ENCODE data around the gene GUK1. TPM values are rescaled to one million over a fixed set of nuclear protein-coding genes. Genes with fewer than 3 reads are reported as not detected.

The GUK1 gene
- total RNA-seq, 1 donor from 2014 or later: 115 TPM

- no peak for DNase-seq (ENCODE audit: low read depth, low spot score)
- H3K27me3 Mint-ChIP-seq (ENCODE audit: low read depth): no peaks in the 10 kb centered on the region
- H3K27ac Mint-ChIP-seq (ENCODE audit: unreplicated experiment): no peak overlapping the region
- TF ChIP-seq CTCF (conservative IDR thresholded peaks at IDR 0.05): no peak
- peak overlapping the region; percentile 65 for H3K4me3 Mint-ChIP-seq
- H3K9me3 Mint-ChIP-seq: peaks cover 11% of the 10 kb centered on the region
- peaks cover 18% of the 10 kb centered on the region for H3K4me1 Mint-ChIP-seq
- H3K36me3 Mint-ChIP-seq (ENCODE audit: low read depth): peaks cover 44% of the 10 kb centered on the region
Observed at GRCh38 chr1:228094432-228095016, 45.6 kb upstream of the GUK1 start.

- DNase-seq (ENCODE audit: low read depth, low spot score): no peak
- TF ChIP-seq CTCF (conservative IDR thresholded peaks at IDR 0.05): no peak
- no peak overlapping the region for H3K27ac Mint-ChIP-seq (ENCODE audit: unreplicated experiment)
- H3K4me1 Mint-ChIP-seq: peaks cover 14% of the 10 kb centered on the region
- peak overlapping the region; percentile 65 for H3K4me3 Mint-ChIP-seq
- H3K27me3 Mint-ChIP-seq (ENCODE audit: low read depth): no peaks in the 10 kb centered on the region
- H3K9me3 Mint-ChIP-seq: peaks cover 11% of the 10 kb centered on the region
- peaks cover 45% of the 10 kb centered on the region for H3K36me3 Mint-ChIP-seq (ENCODE audit: low read depth)
Observed at GRCh38 chr1:228095161-228095560, 44.9 kb upstream of the GUK1 start.

- peak overlapping the region; percentile 43 for H3K27ac Mint-ChIP-seq (ENCODE audit: unreplicated experiment)
- peaks cover 45% of the 10 kb centered on the region for H3K36me3 Mint-ChIP-seq (ENCODE audit: low read depth)
- peaks cover 11% of the 10 kb centered on the region for H3K9me3 Mint-ChIP-seq
- H3K4me3 Mint-ChIP-seq: no peak overlapping the region
- no peaks in the 10 kb centered on the region for H3K27me3 Mint-ChIP-seq (ENCODE audit: low read depth)
- H3K4me1 Mint-ChIP-seq: peaks cover 7% of the 10 kb centered on the region
- TF ChIP-seq CTCF (conservative IDR thresholded peaks at IDR 0.05): no peak
- no peak for DNase-seq (ENCODE audit: low read depth, low spot score)
Observed at GRCh38 chr1:228095938-228096337, 44.1 kb upstream of the GUK1 start.

- no peak for TF ChIP-seq CTCF (conservative IDR thresholded peaks at IDR 0.05)
- Mint-ChIP-seq H3K27me3 (ENCODE audit: low read depth) (no peaks in the 10 kb centered on the region), H3K4me1 (peaks cover 6% of the 10 kb centered on the region), H3K4me3 (no peak overlapping the region), H3K9me3 (peaks cover 11% of the 10 kb centered on the region), H3K36me3 (ENCODE audit: low read depth) (peaks cover 45% of the 10 kb centered on the region), H3K27ac (ENCODE audit: unreplicated experiment) (no peak overlapping the region)
- DNase-seq (ENCODE audit: low read depth, low spot score): no peak
Observed at GRCh38 chr1:228096416-228097332, 43.4 kb upstream of the GUK1 start.

GRCh38 chr1:228097333-228098081, 42.6 kb upstream of the GUK1 start:
- Mint-ChIP-seq H3K4me3 (peak overlapping the region; percentile 56), H3K4me1 (peaks cover 6% of the 10 kb centered on the region), H3K9me3 (peaks cover 11% of the 10 kb centered on the region), H3K27ac (ENCODE audit: unreplicated experiment) (no peak overlapping the region), H3K27me3 (ENCODE audit: low read depth) (no peaks in the 10 kb centered on the region), H3K36me3 (ENCODE audit: low read depth) (peaks cover 39% of the 10 kb centered on the region)
- DNase-seq (ENCODE audit: low read depth, low spot score): no peak
- no peak for TF ChIP-seq CTCF (conservative IDR thresholded peaks at IDR 0.05)
